Stomach (tissue), 9 donors: ENCODE data around the gene RBPJ. TPM values are rescaled to one million over a fixed set of nuclear protein-coding genes. Genes with fewer than 3 reads are reported as not detected.

ENCODE experiments used
- DNase-seq, 2 donors: peaks; one replicate each; pipeline versions ENCODE4 v3.0.0 to v3.0.0-alpha.2; 2013 to 2019
- H3K27ac ChIP-seq, 5 donors: fragments of 200-600 bp in 4 of 5; sonication (generic) in 4 of 5; one replicate each; pipeline ENCODE4 v1.5.1; 2013 to 2019; ENCODE audit warnings: mild to moderate bottlenecking in 1 of 5, moderate library complexity in 1 of 5
- H3K27me3 ChIP-seq, 3 donors: fragments of 200-600 bp; sonication (generic); one replicate each; pipeline ENCODE4 v1.5.1; 2017 to 2019; ENCODE audit warnings: mixed run types in 1 of 3
- H3K36me3 ChIP-seq, 4 donors: fragments of 200-600 bp; sonication (generic); 1 replicate in 3 of 4; 2 replicates in 1 of 4; pipeline ENCODE4 v1.5.1; 2016 to 2019
- H3K4me1 ChIP-seq, 4 donors: fragments of 200-600 bp; sonication (generic); one replicate each; pipeline ENCODE4 v1.5.1; 2016 to 2019
- H3K4me3 ChIP-seq, 4 donors: fragments of 200-600 bp; sonication (generic) in 3 of 4; one replicate each; pipeline ENCODE4 v1.5.1; 2016 to 2019; ENCODE audit warnings: mild to moderate bottlenecking in 1 of 4
- H3K9me3 ChIP-seq, 4 donors: fragments of 200-600 bp; sonication (generic); one replicate each; pipeline ENCODE4 v1.5.1; 2016 to 2019
- EP300 ChIP-seq: sonication (generic); formaldehyde crosslinking; IDR thresholded peaks from one replicate; pipeline ENCODE4 v1.6.1; 2017; ENCODE audit warnings: antibody characterized with exemption
- POLR2A ChIP-seq, 4 donors: fragments of 450-650 bp; IDR thresholded peaks; one replicate each; pipeline ENCODE4 v1.6.1; 2016; ENCODE audit warnings: antibody characterized with exemption in 4 of 4, control low read depth in 2 of 4, mild to moderate bottlenecking in 1 of 4, moderate library complexity in 1 of 4
- POLR2AphosphoS5 ChIP-seq, 3 donors: sonication (generic); formaldehyde crosslinking; IDR thresholded peaks; one replicate each; pipeline ENCODE4 v1.6.1; 2016; ENCODE audit warnings: antibody characterized with exemption in 3 of 3
- WGBS, 5 donors: extraction: QIAGEN DNeasy Blood & Tissue Kit in 3 of 5; methylation state at CpG; one replicate each; pipeline versions ENCODE4 v1.1.5 to v1.1.7; 2013 to 2018; 5-methylcytosine and 5-hydroxymethylcytosine counted together
- intact Hi-C: fragments of 100-400 bp; cut with DNase I; formaldehyde crosslinking; loops from one replicate; pipeline ENCODE4 v1.15.1; 2023; ENCODE audit warnings: low total_unique reads
- polyA plus RNA-seq, 3 donors: library from polyadenylated mRNA; stranded (reverse); fragments of 200-250 nt; gene quantifications; one replicate each; pipeline ENCODE4 v1.2.3, GENCODE V29; 2013
- total RNA-seq, 5 donors: library from RNA; depleted of rRNA; stranded (reverse); fragments of >200 nt; gene quantifications; one replicate each; pipeline versions ENCODE4 v1.1.0 to v1.2.3, GENCODE V29; 2014 to 2016
- TF ChIP-seq, protein P1 (sequence below), 7 experiments: fragments of 450-650 bp in 4 of 7; fragments of 200-600 bp in 3 of 7; sonication (generic) in 3 of 7; IDR thresholded peaks; one replicate each; pipeline ENCODE4 v1.5.1; 2016 to 2019; ENCODE audit warnings: antibody characterized with exemption in 7 of 7, control low read depth in 2 of 7, mild to moderate bottlenecking in 1 of 7
- donor health status: healthy with polysubstance abuse.
- donor health status: Bipolar disorder and iron deficiency.
- donor health status: healthy.

Gene RBPJ
- total and polyA plus RNA-seq, 8 donors = 23.2 to 184 (median 45.8) TPM

GRCh38 chr4:26273616-26273980 lies 47.2 kb upstream of the RBPJ start:
- Histone ChIP-seq H3K27ac (peak overlapping the region in 3 of 5 donors; percentile 7 to 62 (median 59)), H3K4me3 (no peak overlapping the region), H3K36me3 (no peaks in the 10 kb centered on the region), H3K27me3 (no peaks in the 10 kb centered on the region), H3K9me3 (no peaks in the 10 kb centered on the region), H3K4me1 (peaks cover 0 to 11% (median 5%) of the 10 kb centered on the region in 4 donors)
- intact Hi-C loops = no loop called here
- TF ChIP-seq POLR2AphosphoS5 (IDR thresholded peaks at IDR 0.05) (no peak), EP300 (no peak), POLR2A (IDR thresholded peaks at IDR 0.05) (no peak)
- TF ChIP-seq, protein P1, sequence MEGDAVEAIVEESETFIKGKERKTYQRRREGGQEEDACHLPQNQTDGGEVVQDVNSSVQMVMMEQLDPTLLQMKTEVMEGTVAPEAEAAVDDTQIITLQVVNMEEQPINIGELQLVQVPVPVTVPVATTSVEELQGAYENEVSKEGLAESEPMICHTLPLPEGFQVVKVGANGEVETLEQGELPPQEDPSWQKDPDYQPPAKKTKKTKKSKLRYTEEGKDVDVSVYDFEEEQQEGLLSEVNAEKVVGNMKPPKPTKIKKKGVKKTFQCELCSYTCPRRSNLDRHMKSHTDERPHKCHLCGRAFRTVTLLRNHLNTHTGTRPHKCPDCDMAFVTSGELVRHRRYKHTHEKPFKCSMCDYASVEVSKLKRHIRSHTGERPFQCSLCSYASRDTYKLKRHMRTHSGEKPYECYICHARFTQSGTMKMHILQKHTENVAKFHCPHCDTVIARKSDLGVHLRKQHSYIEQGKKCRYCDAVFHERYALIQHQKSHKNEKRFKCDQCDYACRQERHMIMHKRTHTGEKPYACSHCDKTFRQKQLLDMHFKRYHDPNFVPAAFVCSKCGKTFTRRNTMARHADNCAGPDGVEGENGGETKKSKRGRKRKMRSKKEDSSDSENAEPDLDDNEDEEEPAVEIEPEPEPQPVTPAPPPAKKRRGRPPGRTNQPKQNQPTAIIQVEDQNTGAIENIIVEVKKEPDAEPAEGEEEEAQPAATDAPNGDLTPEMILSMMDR (IDR thresholded peaks at IDR 0.05) = no peak
- 64 to 88% (median 84%) methylated on average over 8 of the region's 8 CpGs for WGBS, 5 donors
- DNase-seq = no peak

DNA sequence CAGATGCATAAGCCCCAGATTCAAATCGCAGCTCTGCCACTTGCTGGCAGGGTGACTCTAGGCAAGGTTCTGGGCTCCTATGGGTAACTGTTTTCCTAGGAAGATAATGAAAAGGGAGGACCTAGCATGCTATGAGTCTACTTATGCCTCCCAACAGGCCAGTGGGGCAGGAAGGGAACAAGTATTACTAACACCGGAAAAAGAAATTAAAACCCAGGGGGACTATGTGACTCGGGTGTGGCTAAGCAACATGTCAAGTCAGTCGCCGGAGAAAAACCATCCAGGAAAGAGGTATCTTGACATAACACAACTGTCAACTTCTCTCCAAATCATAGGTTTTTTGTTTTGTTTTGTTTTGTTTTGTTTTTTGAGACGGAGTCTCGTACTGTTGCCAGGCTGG lies 45.5 kb upstream of the RBPJ start:
- 82 to 93% (median 83%) methylated on average over 7 of the region's 7 CpGs for WGBS, 5 donors
- Histone ChIP-seq H3K9me3 (no peaks in the 10 kb centered on the region), H3K4me1 (peaks cover 0 to 10% (median 2%) of the 10 kb centered on the region in 4 donors), H3K36me3 (no peaks in the 10 kb centered on the region), H3K27me3 (no peaks in the 10 kb centered on the region), H3K27ac (peak overlapping the region in 1 of 5 donors; percentile 6), H3K4me3 (no peak overlapping the region)
- TF ChIP-seq POLR2A (IDR thresholded peaks at IDR 0.05) (no peak), EP300 (no peak), POLR2AphosphoS5 (IDR thresholded peaks at IDR 0.05) (no peak)
- TF ChIP-seq, protein P1 (IDR thresholded peaks at IDR 0.05) = no peak
- intact Hi-C loops = no loop called here
- no peak for DNase-seq

- H3K4me3 ChIP-seq = no peak overlapping the region
- intact Hi-C loops = no loop called here
- no peaks in the 10 kb centered on the region for H3K27me3 ChIP-seq
- TF ChIP-seq POLR2A (IDR thresholded peaks at IDR 0.05) = no peak
- no peaks in the 10 kb centered on the region for H3K9me3 ChIP-seq
- WGBS, 5 donors = 51 to 81% (median 57%) methylated on average over 13 of the region's 13 CpGs
- H3K4me1 ChIP-seq = no peaks in the 10 kb centered on the region
- H3K36me3 ChIP-seq = no peaks in the 10 kb centered on the region
- DNase-seq = no peak
- H3K27ac ChIP-seq = no peak overlapping the region
These were observed 41.4 kb upstream of the RBPJ start for GRCh38 chr4:26279446-26279845.

DNA sequence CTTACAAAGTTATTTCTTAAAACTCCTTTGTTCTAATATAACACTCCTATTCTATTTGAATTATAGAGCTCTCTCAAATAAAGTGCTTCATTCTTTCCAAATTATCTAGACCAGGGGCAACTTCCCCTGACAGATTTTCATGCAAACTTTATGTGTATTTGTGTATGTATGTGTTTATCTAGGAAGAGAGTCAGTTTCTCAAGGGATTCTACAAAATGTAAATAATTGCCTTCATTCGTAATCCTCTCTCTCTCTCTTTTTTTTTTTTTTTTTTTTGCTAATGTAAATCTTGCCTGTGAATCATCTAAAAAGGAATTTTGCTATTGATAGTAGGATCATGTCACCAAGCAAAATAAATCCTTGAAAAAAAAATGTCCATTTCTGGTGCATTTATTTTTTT lies 38.9 kb upstream of the RBPJ start:
- intact Hi-C loops = no loop called here
- Histone ChIP-seq H3K27ac (no peak overlapping the region), H3K4me3 (no peak overlapping the region), H3K36me3 (no peaks in the 10 kb centered on the region), H3K9me3 (no peaks in the 10 kb centered on the region), H3K4me1 (no peaks in the 10 kb centered on the region), H3K27me3 (no peaks in the 10 kb centered on the region)
- TF ChIP-seq, protein P1 (IDR thresholded peaks at IDR 0.05) = no peak
- no peak for TF ChIP-seq POLR2AphosphoS5 (IDR thresholded peaks at IDR 0.05)
- TF ChIP-seq EP300 = no peak
- TF ChIP-seq POLR2A (IDR thresholded peaks at IDR 0.05) = no peak
- DNase-seq = no peak
- WGBS, 5 donors = 39 to 71% (median 44%) methylated on average over 1 of the region's 1 CpG

DNA sequence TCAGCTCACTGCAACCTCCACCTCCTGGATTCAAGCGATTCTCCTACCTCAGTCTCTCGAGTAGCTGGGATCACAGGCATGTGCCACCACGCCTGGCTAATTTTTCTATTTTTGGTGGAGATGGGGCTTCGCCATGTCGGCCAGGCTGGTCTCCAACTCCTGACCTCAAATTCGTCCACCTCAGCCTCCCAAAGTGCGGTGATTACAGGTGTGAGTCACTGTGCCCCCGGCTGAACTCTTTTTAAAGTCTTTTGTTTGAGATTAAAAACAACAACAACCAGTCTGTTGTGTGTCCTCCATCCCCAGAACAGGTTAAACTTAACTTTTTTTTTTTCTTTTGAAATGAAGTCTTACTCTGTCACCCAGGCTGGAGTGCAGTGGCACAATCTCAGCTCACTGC lies 36.3 kb upstream of the RBPJ start:
- no peaks in the 10 kb centered on the region for H3K9me3 ChIP-seq
- WGBS, 5 donors = 63 to 77% (median 72%) methylated on average over 8 of the region's 8 CpGs
- H3K27ac ChIP-seq = no peak overlapping the region
- TF ChIP-seq, protein P1 (IDR thresholded peaks at IDR 0.05) = no peak
- TF ChIP-seq EP300 = no peak
- TF ChIP-seq POLR2AphosphoS5 (IDR thresholded peaks at IDR 0.05) = no peak
- TF ChIP-seq POLR2A (IDR thresholded peaks at IDR 0.05) = no peak
- intact Hi-C loops = no loop called here
- DNase-seq = no peak
- no peaks in the 10 kb centered on the region for H3K36me3 ChIP-seq
- H3K27me3 ChIP-seq = no peaks in the 10 kb centered on the region
- H3K4me3 ChIP-seq = no peak overlapping the region
- H3K4me1 ChIP-seq = peaks cover 0 to 19% (median 1%) of the 10 kb centered on the region in 4 donors
